K562 (cell line): ENCODE results near the gene HEMGN. TPM values are rescaled to one million over a fixed set of nuclear protein-coding genes. Genes with fewer than 3 reads are reported as not detected.

Source experiments
- CBX8 ChIP-seq: fragments of 200-600 bp; sonication (generic); IDR thresholded peaks from 2 replicates; pipeline ENCODE4 v1.6.1; 2012; ENCODE audit warnings: borderline replicate concordance, mixed run types, low read depth, mild to moderate bottlenecking, moderate library complexity, mixed read lengths, low read length, control low read depth, inconsistent platforms; ENCODE audit not compliant: poor library complexity, severe bottlenecking; ENCODE audit errors: extremely low read depth
- ETV1 ChIP-seq: fragments of 450-650 bp; conservative IDR thresholded peaks from 2 replicates; pipeline ENCODE4 v1.6.1; 2016; ENCODE audit warnings: missing genetic modification characterization, control low read depth, low read depth, missing compliant biosample characterization
- FIP1L1 ChIP-seq: fragments of 200-400 bp; formaldehyde crosslinking; IDR thresholded peaks from 2 replicates; pipeline ENCODE4 v1.6.1; 2018; ENCODE audit warnings: mild to moderate bottlenecking, low read depth, low read length; ENCODE audit not compliant: poor library complexity, severe bottlenecking
- GTF2E2 ChIP-seq: fragments of 200-800 bp; sonication (Bioruptor generic); IDR thresholded peaks from 2 replicates; pipeline ENCODE4 v1.6.1; 2016; ENCODE audit warnings: missing genetic modification characterization, missing compliant biosample characterization
- GTF3C2 ChIP-seq: IDR thresholded peaks from 3 replicates; pipeline ENCODE4 v1.6.1; 2011; ENCODE audit warnings: borderline replicate concordance, mild to moderate bottlenecking, moderate library complexity; ENCODE audit not compliant: insufficient read length; ENCODE audit errors: extremely low read depth
- PCBP1 ChIP-seq: fragments of 200-400 bp; formaldehyde crosslinking; IDR thresholded peaks from 2 replicates; pipeline ENCODE4 v1.6.1; 2018; ENCODE audit warnings: mild to moderate bottlenecking, low read depth, low read length; ENCODE audit not compliant: poor library complexity, severe bottlenecking
- PCBP2 ChIP-seq: fragments of 200-400 bp; formaldehyde crosslinking; IDR thresholded peaks from 2 replicates; pipeline ENCODE4 v1.6.1; 2018; ENCODE audit warnings: low read length, low read depth, mild to moderate bottlenecking, moderate library complexity; ENCODE audit not compliant: poor library complexity, severe bottlenecking
- PKNOX1 ChIP-seq: fragments of 450-650 bp; IDR thresholded peaks from 2 replicates; pipeline ENCODE4 v1.6.1; 2016
- RB1 ChIP-seq: fragments of 450-650 bp; IDR thresholded peaks from 2 replicates; pipeline ENCODE4 v1.6.1; 2017; ENCODE audit warnings: low read depth, mild to moderate bottlenecking
- RBBP5 ChIP-seq: fragments of 200-600 bp; sonication (generic); IDR thresholded peaks from 2 replicates; pipeline ENCODE4 v1.6.1; 2012; ENCODE audit warnings: borderline replicate concordance, mild to moderate bottlenecking, low read length, control low read depth, inconsistent platforms; ENCODE audit not compliant: insufficient read depth, poor library complexity, severe bottlenecking
- SIX5 ChIP-seq, 2 experiments: IDR thresholded peaks; 2 replicates each; pipeline ENCODE4 v1.6.1; 2011; ENCODE audit warnings: low read length in 2 of 2, borderline replicate concordance in 1 of 2, low read depth in 1 of 2, mild to moderate bottlenecking in 1 of 2, moderate library complexity in 1 of 2; ENCODE audit not compliant: insufficient read depth in 1 of 2
- TCF15 ChIP-seq: fragments of 250-450 bp; sonication (Bioruptor Pico); IDR thresholded peaks from 2 replicates; pipeline ENCODE4 v1.8.0; 2022; ENCODE audit warnings: moderate library complexity, mild to moderate bottlenecking, inconsistent platforms
- THAP7 ChIP-seq: fragments of 250-450 bp; sonication (Bioruptor Pico); IDR thresholded peaks from 2 replicates; pipeline ENCODE4 v1.5.0; 2021
- YY1 ChIP-seq, 3 experiments: IDR thresholded peaks; 2 replicates each; pipeline ENCODE4 v1.6.1; 2011; ENCODE audit warnings: low read length in 2 of 3, mild to moderate bottlenecking in 2 of 3, moderate library complexity in 2 of 3, borderline replicate concordance in 1 of 3, control low read depth in 1 of 3, low read depth in 1 of 3; ENCODE audit not compliant: insufficient read depth in 3 of 3, insufficient replicate concordance in 2 of 3, control insufficient read depth in 1 of 3, insufficient read length in 1 of 3; ENCODE audit errors: extremely low read depth in 1 of 3
- ZC3H4 ChIP-seq: sonication (generic); formaldehyde crosslinking; IDR thresholded peaks from 2 replicates; pipeline ENCODE4 v1.9.0; 2021; ENCODE audit warnings: missing genetic modification reagents, borderline replicate concordance
- ZFPM2 ChIP-seq: fragments of 250-450 bp; sonication (Bioruptor Pico); IDR thresholded peaks from 2 replicates; pipeline ENCODE4 v1.5.1; 2022; ENCODE audit warnings: mild to moderate bottlenecking
- ZNF77 ChIP-seq: fragments of 250-450 bp; sonication (Bioruptor Pico); IDR thresholded peaks from 2 replicates; pipeline ENCODE4 v1.5.0; 2020
- polyA plus RNA-seq, 8 experiments: library from polyadenylated mRNA; depleted of rRNA in 4 of 8; stranded (reverse) in 5 of 8; unstranded in 3 of 8; fragments of >200 nt; fragmentation: Nextera tagmentation in 2 of 8; fragmentation: Illumina TruSeq in 1 of 8; extraction: Ambion mirVana in 2 of 8; extraction: Trizol in 1 of 8; gene quantifications; 2 replicates each; pipeline versions ENCODE4 v1.2.1 to v1.2.3, GENCODE V29; 2011 to 2014; ENCODE audit warnings: inconsistent platforms in 1 of 8, missing spikeins in 1 of 8
- total RNA-seq, 7 experiments: library from RNA; depleted of rRNA in 6 of 7; stranded (reverse); fragments of >200 nt in 6 of 7; fragmentation: Illumina TruSeq in 2 of 7; extraction: Trizol in 2 of 7; gene quantifications; 2 replicates each; pipeline versions ENCODE4 v1.2.1 to v1.2.3, GENCODE V29; 2011 to 2021; ENCODE audit warnings: low replicate concordance in 1 of 7
- TF ChIP-seq, protein P1 (sequence below): fragments of 250-450 bp; sonication (Bioruptor Pico); IDR thresholded peaks from 2 replicates; pipeline ENCODE4 v1.8.0; 2021; ENCODE audit warnings: mild to moderate bottlenecking, moderate library complexity

HEMGN gene
- total and polyA plus RNA-seq, 9 of the 15 experiments (the other 6 are each of a cell fraction or from before 2014, with no cell fraction given), result 56.3 to 258 (median 137) TPM

- TF ChIP-seq PKNOX1 (no peak), ZNF77 (CRISPR knock-in tag) (no peak), PCBP2 (peak; percentile 86), ETV1 (tag) (no peak), CBX8 (no peak), PCBP1 (peak; percentile 71), GTF2E2 (tag) (0 out of 2 replicates have a peak, but pooled peaks have one; percentile 11), FIP1L1 (peak; percentile 46), YY1 (IDR thresholded peaks at IDR 0.05; ENCODE audit: borderline replicate concordance in 1 of 3, control insufficient read depth in 1 of 3, extremely low read depth in 1 of 3, insufficient read depth in 3 of 3, insufficient read length in 1 of 3, insufficient replicate concordance in 2 of 3, low read depth in 1 of 3, low read length in 2 of 3) (peak in 1 of 3 experiments; percentile 55), ZC3H4 (peak; percentile 62; the same call in 1 of the 2 replicates), GTF3C2 (no peak), ZFPM2 (CRISPR knock-in tag) (0 out of 2 replicates have a peak, but pooled peaks have one; percentile 5), RBBP5 (no peak), TCF15 (CRISPR knock-in tag) (no peak), RB1 (0 out of 2 replicates have a peak, but pooled peaks have one; percentile 7), SIX5 (IDR thresholded peaks at IDR 0.05; ENCODE audit: borderline replicate concordance in 1 of 2, insufficient read depth in 1 of 2, low read depth in 1 of 2, low read length in 2 of 2) (no peak), THAP7 (CRISPR knock-in tag) (no peak)
- TF ChIP-seq, protein P1, sequence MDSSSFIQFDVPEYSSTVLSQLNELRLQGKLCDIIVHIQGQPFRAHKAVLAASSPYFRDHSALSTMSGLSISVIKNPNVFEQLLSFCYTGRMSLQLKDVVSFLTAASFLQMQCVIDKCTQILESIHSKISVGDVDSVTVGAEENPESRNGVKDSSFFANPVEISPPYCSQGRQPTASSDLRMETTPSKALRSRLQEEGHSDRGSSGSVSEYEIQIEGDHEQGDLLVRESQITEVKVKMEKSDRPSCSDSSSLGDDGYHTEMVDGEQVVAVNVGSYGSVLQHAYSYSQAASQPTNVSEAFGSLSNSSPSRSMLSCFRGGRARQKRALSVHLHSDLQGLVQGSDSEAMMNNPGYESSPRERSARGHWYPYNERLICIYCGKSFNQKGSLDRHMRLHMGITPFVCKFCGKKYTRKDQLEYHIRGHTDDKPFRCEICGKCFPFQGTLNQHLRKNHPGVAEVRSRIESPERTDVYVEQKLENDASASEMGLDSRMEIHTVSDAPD (CRISPR knock-in tag), result no peak
These were observed 45.7 kb upstream of the HEMGN start (continued) for GRCh38 chr9:97983589-97984187.
